8988T (cell line): Measurements from ENCODE around the gene NTMT2.
"Not testable (repeated sequence)": the region's sequence is repeated elsewhere in the genome, so short reads cannot be mapped to it uniquely, and the experiment has no call there.

ENCODE experiments used
- DNase-seq: peaks from one replicate; pipeline ENCODE4 v3.0.0; 2011

The NTMT2 gene

GRCh38 chr1:170145770-170146676 lies at the start of gene NTMT2:
Gene NTMT2, plus strand, starts transcription at chr1:170145959. Its CDS starts 149 bp downstream, at chr1:170146108.
- DNase-seq: no peak

- no peak for DNase-seq
Observed at GRCh38 chr1:170095976-170096748, 49.6 kb upstream of the NTMT2 start.

GRCh38 chr1:170096806-170097340 lies 48.9 kb upstream of the NTMT2 start:
- no peak for DNase-seq

- DNase-seq: no peak
Observed at GRCh38 chr1:170097449-170097948, 48.3 kb upstream of the NTMT2 start.

- DNase-seq: not testable (repeated sequence)
Observed at GRCh38 chr1:170113140-170113539, 32.6 kb upstream of the NTMT2 start.

- DNase-seq: no peak
Observed at GRCh38 chr1:170114906-170115305, 30.9 kb upstream of the NTMT2 start.

- no peak for DNase-seq
Observed at GRCh38 chr1:170122366-170122765, 23.4 kb upstream of the NTMT2 start.

GRCh38 chr1:170125269-170125668 lies 20.5 kb upstream of the NTMT2 start:
- no peak for DNase-seq

GRCh38 chr1:170126696-170127095 lies 19.1 kb upstream of the NTMT2 start:
- DNase-seq: no peak

GRCh38 chr1:170131450-170131849 lies 14.3 kb upstream of the NTMT2 start:
- DNase-seq: no peak

- no peak for DNase-seq
Observed at GRCh38 chr1:170131984-170132383, 13.8 kb upstream of the NTMT2 start.

GRCh38 chr1:170133766-170134495 lies 11.8 kb upstream of the NTMT2 start:
- no peak for DNase-seq

GRCh38 chr1:170134521-170134920 lies 11.2 kb upstream of the NTMT2 start:
- no peak for DNase-seq

- DNase-seq: no peak
Observed at GRCh38 chr1:170140371-170140770, 5.4 kb upstream of the NTMT2 start.

- DNase-seq: no peak
Observed at GRCh38 chr1:170145061-170145460, 698 bp upstream of the NTMT2 start.

- DNase-seq: no peak
Observed at GRCh38 chr1:170146720-170147263, 1.0 kb downstream of the NTMT2 start.

- DNase-seq: no peak
Observed at GRCh38 chr1:170149241-170149640, 3.5 kb downstream of the NTMT2 start.

GRCh38 chr1:170150016-170150415 lies 4.3 kb downstream of the NTMT2 start:
- no peak for DNase-seq

GRCh38 chr1:170150921-170151320 lies 5.2 kb downstream of the NTMT2 start:
- no peak for DNase-seq

GRCh38 chr1:170153417-170153816 lies 7.7 kb downstream of the NTMT2 start:
- DNase-seq: no peak

GRCh38 chr1:170155055-170155454 lies 9.3 kb downstream of the NTMT2 start:
- DNase-seq: no peak

GRCh38 chr1:170156594-170156993 lies 10.8 kb downstream of the NTMT2 start:
- DNase-seq: no peak
